ENCODE data around the gene HS3ST2. TPM values are rescaled to one million over a fixed set of nuclear protein-coding genes. Genes with fewer than 3 reads are reported as not detected.

HS3ST2 gene
- total RNA-seq, 1 donor from 2014 or later = 1.0 TPM

GRCh38 chr16:22868593-22869224 is 54.7 kb downstream of the HS3ST2 start:
- DNase-seq (ENCODE audit: low read depth) = no peak
- H3K27ac ChIP-seq (ENCODE audit: low read depth, low read length) = no peak overlapping the region
- no peaks in the 10 kb centered on the region for H3K36me3 Mint-ChIP-seq (ENCODE audit: low read depth, unreplicated experiment)
- TF ChIP-seq CTCF (IDR thresholded peaks at IDR 0.05; ENCODE audit: insufficient read depth, low read depth, low read length) (no peak), EZH2 (IDR thresholded peaks at IDR 0.05; ENCODE audit: insufficient read depth, low read length) (no peak)
- no peak overlapping the region for H3K9ac ChIP-seq (ENCODE audit: low read length)
- H3K4me1 Mint-ChIP-seq (ENCODE audit: low read depth, unreplicated experiment) = peaks cover 3% of the 10 kb centered on the region
- H3K27me3 ChIP-seq (ENCODE audit: insufficient read depth, low read length) = no peaks in the 10 kb centered on the region
- H3K9me3 ChIP-seq (ENCODE audit: insufficient read depth, low read depth, low read length) = no peaks in the 10 kb centered on the region
- H3K79me2 ChIP-seq (ENCODE audit: insufficient read depth, low read length) = no peaks in the 10 kb centered on the region
- no peaks in the 10 kb centered on the region for H4K20me1 ChIP-seq (ENCODE audit: insufficient read depth, low read length)
- no peak overlapping the region for H3K27ac Mint-ChIP-seq (ENCODE audit: unreplicated experiment)
- H3K9me3 Mint-ChIP-seq (ENCODE audit: unreplicated experiment) = no peaks in the 10 kb centered on the region
- no peak overlapping the region for H3K4me3 Mint-ChIP-seq (ENCODE audit: unreplicated experiment)
- FAIRE-seq = no peak
- H3K27me3 Mint-ChIP-seq (ENCODE audit: low read depth, unreplicated experiment) = peaks cover 23% of the 10 kb centered on the region
- no peaks in the 10 kb centered on the region for H3K36me3 ChIP-seq (ENCODE audit: insufficient read depth, low read length)
- H3K4me1 ChIP-seq (ENCODE audit: insufficient read depth, low read length) = no peaks in the 10 kb centered on the region
- H3K4me2 ChIP-seq (ENCODE audit: low read length) = no peak overlapping the region
- no peak overlapping the region for H2AFZ ChIP-seq (ENCODE audit: low read depth, low read length)
- no peak overlapping the region for H3K4me3 ChIP-seq (ENCODE audit: insufficient read depth, low read depth, low read length)

- no peak for FAIRE-seq
- Histone ChIP-seq H3K79me2 (ENCODE audit: insufficient read depth, low read length) (no peaks in the 10 kb centered on the region), H3K27me3 (ENCODE audit: insufficient read depth, low read length) (no peaks in the 10 kb centered on the region), H3K27ac (ENCODE audit: low read depth, low read length) (no peak overlapping the region), H3K4me2 (ENCODE audit: low read length) (no peak overlapping the region), H3K4me1 (ENCODE audit: insufficient read depth, low read length) (no peaks in the 10 kb centered on the region), H3K9me3 (ENCODE audit: insufficient read depth, low read depth, low read length) (no peaks in the 10 kb centered on the region), H3K9ac (ENCODE audit: low read length) (no peak overlapping the region), H3K4me3 (ENCODE audit: insufficient read depth, low read depth, low read length) (no peak overlapping the region), H4K20me1 (ENCODE audit: insufficient read depth, low read length) (no peaks in the 10 kb centered on the region), H2AFZ (ENCODE audit: low read depth, low read length) (no peak overlapping the region), H3K36me3 (ENCODE audit: insufficient read depth, low read length) (no peaks in the 10 kb centered on the region)
- TF ChIP-seq CTCF (IDR thresholded peaks at IDR 0.05; ENCODE audit: insufficient read depth, low read depth, low read length) = no peak
- TF ChIP-seq EZH2 (IDR thresholded peaks at IDR 0.05; ENCODE audit: insufficient read depth, low read length) = no peak
- no peak for DNase-seq (ENCODE audit: low read depth)
- Mint-ChIP-seq H3K4me1 (ENCODE audit: low read depth, unreplicated experiment) (peaks cover 3% of the 10 kb centered on the region), H3K9me3 (ENCODE audit: unreplicated experiment) (no peaks in the 10 kb centered on the region), H3K36me3 (ENCODE audit: low read depth, unreplicated experiment) (no peaks in the 10 kb centered on the region), H3K4me3 (ENCODE audit: unreplicated experiment) (no peak overlapping the region), H3K27me3 (ENCODE audit: low read depth, unreplicated experiment) (peaks cover 24% of the 10 kb centered on the region), H3K27ac (ENCODE audit: unreplicated experiment) (no peak overlapping the region)
Observed at GRCh38 chr16:22871861-22872260, 57.9 kb downstream of the HS3ST2 start.

GRCh38 chr16:22874394-22874793 is 60.4 kb downstream of the HS3ST2 start:
- no peak overlapping the region for H3K9ac ChIP-seq (ENCODE audit: low read length)
- H3K36me3 ChIP-seq (ENCODE audit: insufficient read depth, low read length) = no peaks in the 10 kb centered on the region
- H3K27me3 ChIP-seq (ENCODE audit: insufficient read depth, low read length) = no peaks in the 10 kb centered on the region
- DNase-seq (ENCODE audit: low read depth) = no peak
- H3K4me2 ChIP-seq (ENCODE audit: low read length) = no peak overlapping the region
- no peaks in the 10 kb centered on the region for H3K79me2 ChIP-seq (ENCODE audit: insufficient read depth, low read length)
- TF ChIP-seq CTCF (IDR thresholded peaks at IDR 0.05; ENCODE audit: insufficient read depth, low read depth, low read length) = no peak
- no peak for TF ChIP-seq EZH2 (IDR thresholded peaks at IDR 0.05; ENCODE audit: insufficient read depth, low read length)
- Mint-ChIP-seq H3K27ac (ENCODE audit: unreplicated experiment) (no peak overlapping the region), H3K36me3 (ENCODE audit: low read depth, unreplicated experiment) (no peaks in the 10 kb centered on the region), H3K4me3 (ENCODE audit: unreplicated experiment) (no peak overlapping the region), H3K9me3 (ENCODE audit: unreplicated experiment) (no peaks in the 10 kb centered on the region), H3K4me1 (ENCODE audit: low read depth, unreplicated experiment) (peaks cover 3% of the 10 kb centered on the region), H3K27me3 (ENCODE audit: low read depth, unreplicated experiment) (peaks cover 34% of the 10 kb centered on the region)
- no peaks in the 10 kb centered on the region for H3K4me1 ChIP-seq (ENCODE audit: insufficient read depth, low read length)
- no peak overlapping the region for H3K27ac ChIP-seq (ENCODE audit: low read depth, low read length)
- H4K20me1 ChIP-seq (ENCODE audit: insufficient read depth, low read length) = no peaks in the 10 kb centered on the region
- H3K4me3 ChIP-seq (ENCODE audit: insufficient read depth, low read depth, low read length) = no peak overlapping the region
- H2AFZ ChIP-seq (ENCODE audit: low read depth, low read length) = no peak overlapping the region
- no peak for FAIRE-seq
- no peaks in the 10 kb centered on the region for H3K9me3 ChIP-seq (ENCODE audit: insufficient read depth, low read depth, low read length)
